Sciatic nerve (tissue), 2 donors: ENCODE results near the gene TEAD4. TPM values are rescaled to one million over a fixed set of nuclear protein-coding genes. Genes with fewer than 3 reads are reported as not detected.

Experiments
- ATAC-seq: fragments of 200-7000 bp; cut with Tn5 transposase; one replicate; pipeline ENCODE4 v1.9.1; 2020; ENCODE audit warnings: mild to moderate bottlenecking, moderate library complexity
- DNase-seq: peaks from one replicate; pipeline ENCODE4 v3.0.0-alpha.2; 2020; ENCODE audit warnings: low spot score
- intact Hi-C: fragments of 100-400 bp; cut with DNase I; formaldehyde crosslinking; loops from one replicate; pipeline ENCODE4 v1.14.2; 2022
- total RNA-seq: library from RNA; stranded (reverse); fragmentation: NEBNext Ultra II Directional; extraction: Animal tissue kit (Norgen Biotek cat#: 25700); gene quantifications from one replicate; pipeline ENCODE4 v1.2.1, GENCODE V29; 2021
- donor health status: DM: no; HTN: no; CAD: no.
- donor health status: DM: no; HTN: no; CAD: no.

TEAD4 gene
- total RNA-seq: 30.1 TPM

DNA sequence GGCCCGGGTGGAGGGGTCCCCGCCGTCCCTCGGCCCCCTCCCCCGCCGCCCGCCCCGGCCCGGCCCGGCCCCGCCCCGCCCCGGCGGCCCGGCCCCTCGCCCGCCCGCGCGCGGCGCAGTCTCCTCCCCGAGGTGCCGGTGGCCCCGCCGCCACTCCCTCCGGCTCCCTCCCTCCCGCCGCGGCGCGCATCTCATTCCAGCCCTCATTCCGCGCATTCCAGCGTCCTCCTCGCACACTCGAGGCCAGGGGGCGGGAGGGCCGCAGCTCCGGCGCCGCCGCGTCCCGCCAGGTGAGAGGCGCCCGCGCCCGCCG lies at the start of gene TEAD4:
Gene TEAD4, plus strand, starts transcription at position 206 of the 313 bp plus-strand sequence.
- intact Hi-C loops: no loop called here
- DNase-seq (peak; percentile 77), ATAC-seq (peak; percentile 46)

DNA sequence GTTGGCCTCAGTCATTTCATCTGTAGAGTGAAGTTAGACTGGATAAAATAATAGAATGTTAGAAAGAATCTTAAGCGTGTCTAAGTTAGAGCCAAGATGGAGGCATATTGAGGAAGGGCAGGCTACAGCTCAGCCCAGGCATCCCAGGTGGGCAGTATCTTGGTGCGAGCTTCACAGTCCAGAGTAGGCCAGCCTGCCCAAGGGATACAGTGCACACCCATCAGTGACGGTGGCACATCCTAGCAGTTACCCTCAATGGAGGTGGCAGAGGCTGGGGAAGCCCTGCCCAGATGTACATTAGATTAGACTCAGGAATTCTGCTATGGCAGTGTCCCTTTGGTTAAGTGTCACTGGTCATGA lies 47.0 kb upstream of the TEAD4 start:
- intact Hi-C loops: no loop called here
- ATAC-seq (no peak), DNase-seq (no peak)

DNA sequence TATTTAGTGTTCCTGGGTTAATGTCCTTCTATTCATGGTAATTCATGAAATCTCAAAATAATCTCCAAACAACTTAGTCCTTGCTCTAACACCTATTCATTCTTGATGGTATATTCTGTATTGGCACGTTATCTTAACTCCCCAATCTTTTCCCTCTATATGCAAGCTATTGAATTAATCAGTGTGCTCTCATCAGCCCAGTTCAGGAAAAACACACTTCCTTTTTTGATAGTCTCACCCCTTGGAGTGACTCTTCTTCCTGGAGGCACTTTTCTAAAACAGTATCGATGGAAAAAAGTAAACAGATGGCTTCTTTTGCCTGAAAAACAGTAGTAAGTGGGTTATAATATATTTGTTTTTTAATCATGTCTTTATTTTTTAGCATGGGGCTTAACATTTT lies 39.9 kb upstream of the TEAD4 start:
- intact Hi-C loops: no loop called here
- DNase-seq (no peak), ATAC-seq (no peak)

DNA sequence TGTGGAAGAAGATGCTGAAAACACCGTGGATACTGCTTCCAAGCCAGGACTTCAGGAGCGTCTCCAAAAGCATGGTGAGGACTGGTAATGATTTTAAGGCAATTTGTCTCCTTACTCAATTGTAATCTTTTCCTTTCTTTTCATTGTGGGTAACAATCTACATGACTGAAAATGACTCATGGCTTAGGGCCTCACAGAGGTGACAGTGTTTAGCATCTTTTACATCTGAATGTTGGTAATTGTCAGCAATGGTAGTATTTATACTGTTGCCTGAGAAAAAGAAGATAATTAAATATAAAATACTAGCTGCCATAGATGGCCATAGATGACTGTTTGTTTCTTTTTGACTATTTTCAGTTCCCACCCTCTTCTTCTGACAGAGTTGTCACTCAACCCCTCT lies 36.9 kb upstream of the TEAD4 start:
- intact Hi-C loops: no loop called here
- DNase-seq: no peak
- no peak for ATAC-seq

DNA sequence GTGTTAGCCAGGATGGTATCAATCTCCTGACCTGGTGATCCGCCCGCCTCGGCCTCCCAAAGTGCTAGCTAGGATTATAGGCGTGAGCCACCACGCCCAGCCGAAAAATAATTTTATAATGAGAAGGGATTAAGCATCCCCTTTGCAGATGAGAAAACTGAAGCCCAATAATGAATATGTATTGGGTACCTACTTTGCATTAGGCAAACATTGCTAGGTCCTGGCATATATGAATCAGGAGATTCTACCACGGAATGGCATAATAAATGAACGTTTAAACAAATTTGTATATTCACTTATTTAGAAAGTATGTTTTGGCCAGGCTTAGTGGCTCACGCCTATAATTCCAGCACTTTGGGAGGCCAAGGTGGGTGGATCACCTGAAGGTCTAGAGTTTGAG lies 36.1 kb upstream of the TEAD4 start:
- no peak for DNase-seq
- no peak for ATAC-seq
- intact Hi-C loops: no loop called here

DNA sequence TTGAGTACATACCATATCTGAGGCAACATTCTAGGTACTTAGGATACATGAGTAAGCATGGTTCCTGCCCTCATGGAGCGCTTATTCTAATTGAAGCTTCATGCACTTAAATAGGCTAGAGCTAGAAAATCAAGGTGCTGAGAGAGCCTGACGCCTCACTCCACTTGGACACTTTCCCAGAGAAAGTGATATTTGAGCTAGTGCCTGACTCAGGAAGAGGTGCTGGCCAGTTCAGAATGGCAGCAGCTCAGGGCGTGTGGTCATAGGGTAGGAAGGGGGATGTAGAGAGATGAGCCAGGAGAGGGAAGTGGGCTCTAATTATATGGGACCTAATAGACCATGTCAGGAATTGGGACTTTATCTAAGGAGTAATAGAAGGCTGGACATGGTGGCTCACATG lies 35.2 kb upstream of the TEAD4 start:
- DNase-seq (no peak), ATAC-seq (no peak)
- intact Hi-C loops: no loop called here

DNA sequence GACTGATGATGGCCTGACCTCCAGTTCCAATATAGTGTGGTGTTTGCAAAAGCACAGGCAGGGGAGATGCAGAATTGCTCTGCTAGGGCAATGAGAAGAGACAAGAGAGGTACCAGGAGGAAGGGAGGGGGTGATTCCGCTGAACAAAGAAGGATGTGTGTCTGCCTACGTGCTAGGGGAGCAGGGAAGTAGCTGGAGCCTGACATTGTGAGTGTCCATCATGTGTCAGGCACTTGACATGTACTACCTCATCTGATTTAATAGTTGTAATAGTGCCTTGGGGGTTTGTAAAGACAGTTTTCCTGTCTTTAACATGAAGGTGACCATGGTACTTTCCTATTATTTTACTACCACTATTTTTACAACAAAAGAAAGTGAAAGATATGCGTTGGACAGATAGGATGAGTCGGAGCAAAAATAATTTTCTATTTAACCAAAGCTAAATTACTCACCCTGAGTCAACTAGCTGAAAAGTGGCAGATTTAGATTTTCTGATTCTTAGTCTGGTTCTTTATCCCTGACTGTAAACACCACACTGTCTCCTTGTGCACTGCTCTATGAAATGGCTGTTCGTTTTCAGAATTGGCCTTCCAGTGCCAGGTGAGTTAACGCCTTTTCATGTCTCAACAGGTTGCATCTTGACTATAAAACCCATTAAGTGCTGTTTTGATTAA lies 33.7 kb upstream of the TEAD4 start:
- intact Hi-C loops: no loop called here
- no peak for DNase-seq
- ATAC-seq: no peak

DNA sequence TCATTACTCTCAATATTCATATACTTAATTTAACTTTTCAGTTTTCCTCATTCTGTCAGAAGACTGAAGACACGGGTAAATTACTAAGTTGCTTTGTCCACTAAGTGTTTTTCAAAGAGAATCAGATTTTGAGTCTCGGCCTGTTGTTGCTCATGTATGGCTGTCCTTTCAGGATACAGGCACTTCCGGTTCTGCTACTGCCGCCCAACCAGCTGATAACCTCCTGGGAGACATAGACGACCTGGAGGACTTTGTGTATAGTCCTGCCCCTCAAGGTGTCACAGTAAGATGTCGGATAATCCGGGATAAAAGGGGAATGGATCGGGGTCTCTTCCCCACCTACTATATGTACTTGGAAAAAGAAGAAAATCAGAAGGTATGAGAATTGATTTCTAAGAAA lies 28.3 kb upstream of the TEAD4 start:
- ATAC-seq: no peak
- intact Hi-C loops: loop anchor here (5.0 kb wide), 1 partner anchor 936 kb away; no protein-coding TSS in a partner anchor
- DNase-seq: no peak

DNA sequence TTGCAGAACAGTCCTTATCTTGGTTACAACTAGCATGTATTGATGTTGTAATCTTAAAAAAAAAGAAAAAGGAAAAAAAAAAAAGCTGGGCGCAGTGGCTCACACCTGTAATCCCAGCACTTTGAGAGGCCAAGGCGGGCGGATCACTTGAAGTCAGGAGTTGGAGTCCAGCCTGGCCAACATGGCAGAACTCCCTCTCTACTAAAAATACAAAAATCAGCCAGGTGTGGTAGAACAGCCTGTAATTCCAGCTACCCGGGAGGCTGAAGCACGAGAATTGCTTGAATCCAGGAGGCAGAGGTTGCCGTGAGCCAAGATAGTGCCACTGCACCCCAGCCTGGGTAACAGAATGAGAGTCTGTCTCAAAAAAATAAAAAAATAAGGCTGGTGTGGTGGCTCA lies 25.6 kb upstream of the TEAD4 start:
- no peak for ATAC-seq
- DNase-seq: no peak
- intact Hi-C loops: loop anchor here (5.0 kb wide), 1 partner anchor 934 kb away; no protein-coding TSS in a partner anchor

DNA sequence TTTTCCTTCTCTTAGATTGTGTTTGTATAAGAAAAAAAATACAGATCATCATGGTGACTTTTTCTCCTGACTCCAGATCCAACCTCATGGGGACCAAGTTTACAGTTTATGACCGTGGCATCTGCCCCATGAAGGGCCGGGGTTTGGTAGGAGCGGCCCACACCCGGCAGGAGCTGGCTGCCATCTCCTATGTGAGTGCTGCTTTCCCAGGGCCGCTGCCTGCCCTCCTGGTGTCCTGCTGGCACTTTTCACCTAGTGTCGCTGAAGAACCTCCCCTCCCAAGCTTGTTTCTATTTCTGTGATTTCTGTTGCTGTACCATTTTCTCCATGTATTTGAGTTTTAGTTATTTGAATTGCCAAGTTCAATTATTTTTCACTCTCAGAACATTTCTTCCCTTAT lies 24.8 kb upstream of the TEAD4 start:
- DNase-seq (no peak), ATAC-seq (no peak)
- intact Hi-C loops: loop anchor here (5.0 kb wide), 1 partner anchor 933 kb away; no protein-coding TSS in a partner anchor

DNA sequence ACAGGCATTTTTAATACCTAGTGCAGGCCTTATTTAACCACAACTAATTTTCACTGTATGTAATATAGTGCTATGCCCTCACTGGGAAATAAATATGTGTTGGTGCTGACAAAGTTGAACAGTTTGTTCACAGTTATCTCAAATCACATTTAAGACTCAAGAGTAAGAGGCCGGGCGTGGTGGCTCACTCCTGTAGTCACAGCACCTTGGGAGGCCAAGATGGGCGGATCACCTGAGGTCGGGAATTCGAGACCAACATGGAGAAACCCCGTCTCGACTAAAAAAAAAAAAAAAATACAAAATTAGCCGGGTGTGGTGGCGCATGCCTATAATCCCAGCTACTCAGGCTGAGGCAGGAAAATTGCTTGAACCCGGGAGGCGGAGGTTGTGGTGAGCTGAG lies 22.9 kb upstream of the TEAD4 start:
- intact Hi-C loops: no loop called here
- DNase-seq (no peak), ATAC-seq (no peak)

DNA sequence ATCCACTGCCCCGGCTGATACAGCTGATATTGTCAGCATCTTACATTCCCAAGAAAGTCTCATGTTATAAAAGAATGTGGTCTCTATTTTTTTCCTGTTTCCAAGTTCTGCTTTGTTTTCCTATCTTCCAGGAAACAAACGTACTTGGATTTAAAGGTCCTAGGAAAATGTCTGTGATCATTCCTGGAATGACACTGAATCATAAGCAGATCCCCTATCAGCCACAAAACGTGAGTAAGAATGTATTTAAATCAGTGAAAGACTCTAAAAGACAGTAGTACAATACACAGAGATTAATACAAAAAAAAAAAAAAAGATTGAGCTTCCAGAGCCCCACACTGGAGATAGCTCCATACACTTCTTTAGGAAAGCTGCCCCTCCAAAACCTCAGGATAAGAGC lies 21.7 kb upstream of the TEAD4 start:
- no peak for DNase-seq
- no peak for ATAC-seq
- intact Hi-C loops: no loop called here

DNA sequence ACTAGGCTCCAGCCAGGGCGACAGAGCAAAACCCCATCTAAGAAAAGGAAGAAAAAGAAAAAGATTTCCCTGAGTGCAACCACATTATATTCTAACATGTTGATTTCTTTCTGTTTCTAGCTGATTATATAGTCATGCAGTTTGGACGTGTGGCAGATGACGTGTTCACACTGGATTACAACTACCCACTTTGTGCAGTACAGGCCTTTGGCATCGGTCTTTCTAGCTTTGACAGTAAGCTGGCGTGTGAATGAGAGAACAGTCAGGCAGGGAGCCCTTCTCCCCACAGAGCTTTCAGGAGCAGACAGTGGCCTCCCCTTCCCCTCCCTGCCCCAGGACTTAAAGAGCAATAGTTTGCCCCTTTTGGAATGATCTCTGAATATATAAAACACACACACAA lies 20.0 kb upstream of the TEAD4 start:
- DNase-seq: no peak
- no peak for ATAC-seq
- intact Hi-C loops: no loop called here

DNA sequence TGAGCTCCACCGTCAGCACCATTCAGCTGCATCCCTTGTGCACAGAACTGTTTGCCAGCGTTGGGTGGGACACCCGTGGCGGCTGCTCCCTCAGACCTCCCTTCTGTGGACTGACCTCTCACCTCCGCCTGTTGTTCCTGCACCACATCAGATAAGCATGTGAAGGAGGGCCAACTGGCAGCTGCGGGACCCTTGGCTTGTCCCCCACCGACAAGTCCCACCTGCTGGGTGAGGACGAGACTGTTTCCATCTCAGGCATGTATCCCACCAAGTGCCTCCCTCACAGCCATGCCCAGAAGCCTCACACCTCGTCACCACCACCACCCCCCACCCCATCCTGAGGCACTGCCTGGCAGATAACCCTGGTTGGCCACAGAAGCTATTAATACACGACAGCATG lies 18.6 kb upstream of the TEAD4 start:
- DNase-seq (no peak), ATAC-seq (peak; percentile 34)
- intact Hi-C loops: no loop called here

DNA sequence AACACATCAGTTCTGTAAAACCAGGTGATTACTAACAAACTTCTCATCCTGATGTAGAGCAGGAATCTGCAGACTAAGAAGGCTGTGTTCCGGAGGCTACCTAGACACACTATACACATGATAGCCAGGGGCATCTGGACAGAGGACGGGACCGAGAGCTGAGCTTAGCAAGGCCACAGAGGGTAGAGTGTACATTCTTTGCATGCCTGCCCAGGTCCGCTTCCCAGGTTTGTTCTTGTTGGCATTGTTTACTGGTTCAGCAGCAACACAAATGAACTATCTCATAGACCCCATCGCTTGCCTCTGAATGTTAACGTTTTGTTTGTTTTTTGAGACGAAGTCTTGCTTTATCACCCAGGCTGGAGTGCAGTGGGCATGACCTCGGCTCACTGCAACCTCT lies 17.7 kb upstream of the TEAD4 start:
- DNase-seq (no peak), ATAC-seq (no peak)
- intact Hi-C loops: no loop called here

DNA sequence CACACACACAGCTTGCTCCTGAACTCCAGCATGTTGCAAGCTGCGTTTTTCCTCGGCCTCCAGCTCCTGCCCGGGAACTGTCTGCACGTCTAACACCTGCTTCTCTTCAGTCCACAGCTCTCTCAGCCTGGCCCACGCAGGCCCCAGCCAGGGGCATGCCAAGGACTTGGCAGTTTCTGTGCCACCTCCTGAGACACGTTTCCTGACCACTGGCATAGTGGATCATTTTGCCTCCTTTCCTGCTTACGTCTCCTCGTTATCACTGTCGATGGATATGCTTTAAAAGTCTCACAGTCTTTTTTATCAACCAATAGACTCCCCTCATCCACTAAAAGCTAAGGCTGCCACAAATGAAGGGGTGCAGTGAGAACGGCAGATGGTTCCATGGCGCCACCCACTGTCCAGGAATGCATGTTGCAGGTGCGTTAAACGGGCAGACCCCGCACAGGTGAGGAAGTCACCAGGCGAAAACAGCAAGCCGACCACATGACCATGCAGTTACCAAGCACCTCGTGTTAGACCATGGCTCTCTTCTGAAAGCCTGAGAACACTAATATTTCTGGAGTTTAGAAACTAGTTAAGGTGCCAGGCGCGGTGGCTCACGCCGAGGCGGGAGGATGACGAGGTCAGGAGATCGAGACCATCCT lies 14.7 kb upstream of the TEAD4 start:
- peak; percentile 39 for ATAC-seq
- intact Hi-C loops: no loop called here
- peak; percentile 67 for DNase-seq

DNA sequence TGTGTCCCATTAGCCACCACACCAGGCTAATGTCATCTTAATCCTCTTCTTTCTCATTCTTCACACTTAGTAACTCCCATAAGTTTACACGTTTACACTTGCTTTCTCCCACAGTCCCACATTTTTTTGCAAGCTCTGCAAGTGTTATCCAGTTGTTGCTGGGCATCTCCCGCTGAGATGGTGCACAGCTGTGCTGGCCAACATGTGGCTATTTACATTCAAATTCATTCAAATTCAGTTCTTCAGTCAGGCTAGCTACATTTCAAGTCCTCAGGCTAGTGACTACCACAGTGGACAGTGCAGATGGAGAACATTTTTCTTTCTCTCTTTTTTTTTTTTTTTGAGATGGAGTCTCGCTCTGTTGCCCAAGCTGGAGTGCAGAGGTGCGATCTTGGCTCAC lies 9.8 kb upstream of the TEAD4 start:
- intact Hi-C loops: no loop called here
- DNase-seq (no peak), ATAC-seq (no peak)

DNA sequence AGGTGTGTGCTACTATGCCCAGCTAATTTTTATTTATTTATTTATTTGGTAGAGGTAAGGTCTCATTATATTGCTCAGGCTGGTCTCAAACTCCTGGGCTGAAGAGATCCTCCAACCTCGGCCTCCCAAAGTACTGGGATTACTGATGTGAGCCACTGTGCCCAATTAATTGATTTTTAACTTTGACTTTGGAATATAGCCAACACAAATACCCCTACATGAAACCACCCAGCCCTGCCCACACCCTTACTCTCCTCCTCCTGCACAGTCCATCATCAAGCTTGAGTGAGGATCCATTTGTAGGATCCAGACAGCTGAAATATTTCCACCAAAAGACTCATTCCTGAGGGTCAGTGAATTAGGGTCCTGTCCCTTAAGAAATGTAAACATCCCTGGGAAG lies 3.3 kb upstream of the TEAD4 start:
- DNase-seq (no peak), ATAC-seq (no peak)
- intact Hi-C loops: no loop called here

DNA sequence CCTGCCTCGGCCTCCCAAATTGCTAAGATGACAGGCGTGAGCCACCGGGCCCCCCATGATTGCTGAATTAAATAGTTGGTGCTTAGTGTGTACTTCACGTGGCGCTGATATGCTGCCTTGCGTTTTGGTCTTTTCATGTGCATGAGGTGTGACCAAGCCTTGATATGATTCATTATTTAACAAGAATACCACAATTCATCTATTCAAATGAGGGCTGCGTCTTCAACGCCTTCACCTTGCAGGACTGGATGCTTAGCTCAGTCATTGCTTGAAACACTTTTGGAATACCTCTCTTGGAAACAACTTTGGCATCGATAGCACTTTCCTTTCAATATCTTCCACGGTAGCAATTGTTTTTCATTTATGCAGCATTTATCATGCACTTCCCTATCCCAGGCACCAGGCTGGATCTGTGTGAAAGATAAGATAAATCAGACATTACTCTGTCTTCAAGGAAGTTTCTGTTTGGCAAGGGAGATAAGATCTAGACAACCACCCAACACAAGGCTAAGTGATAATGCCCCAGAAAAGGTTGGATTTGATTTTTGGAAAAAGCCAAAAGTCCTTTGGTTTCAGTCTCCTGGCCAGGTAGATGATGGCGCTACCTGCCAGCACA lies 1.3 kb upstream of the TEAD4 start:
- intact Hi-C loops: no loop called here
- no peak for ATAC-seq
- DNase-seq: no peak

DNA sequence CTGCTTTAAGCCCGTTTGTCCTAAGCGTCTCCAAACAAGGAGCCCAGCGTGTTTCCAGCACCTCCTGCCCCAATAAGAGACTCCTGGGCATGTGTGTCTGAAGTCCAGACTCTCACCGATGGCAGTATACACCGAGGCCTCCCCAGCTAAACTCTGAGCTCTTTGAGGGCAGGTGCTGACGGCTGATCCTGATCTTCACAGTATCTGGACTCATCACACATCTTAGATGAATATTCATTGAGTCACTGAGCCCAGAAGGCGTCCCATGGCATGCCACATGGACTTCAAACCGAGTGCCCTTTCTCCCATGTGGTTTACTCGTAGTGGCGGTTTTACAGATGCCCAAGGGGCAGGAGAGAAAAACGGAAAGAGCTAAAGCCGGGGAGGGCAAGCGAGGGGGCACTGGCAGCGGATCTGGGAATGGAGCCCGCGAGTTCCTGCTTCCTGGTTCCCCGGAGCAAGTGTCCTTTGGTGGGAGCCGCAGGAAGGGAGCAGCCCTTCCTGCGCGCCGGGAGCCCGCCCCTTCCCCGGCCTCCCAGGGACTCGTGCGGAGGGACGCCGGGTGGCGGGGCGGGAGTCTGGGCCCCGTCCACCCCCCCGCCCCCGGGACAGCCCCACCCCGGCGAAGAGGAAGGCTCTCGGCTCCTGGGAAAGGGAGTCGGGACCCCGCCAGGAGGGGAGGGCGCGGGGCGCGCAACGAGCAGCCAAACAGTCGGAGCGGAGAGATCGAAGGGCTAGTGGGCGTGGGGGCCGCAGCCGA lies 585 bp upstream of the TEAD4 start:
- intact Hi-C loops: no loop called here
- peak; percentile 38 for ATAC-seq
- no peak for DNase-seq
